Testis (tissue), 3 donors: ENCODE data around the gene COL4A2. TPM values are rescaled to one million over a fixed set of nuclear protein-coding genes. Genes with fewer than 3 reads are reported as not detected.

Experiments
- DNase-seq: peaks from one replicate; pipeline ENCODE4 v3.0.0-alpha.2; 2019
- H3K27ac ChIP-seq, 2 donors: fragments of 200-600 bp; sonication (generic); one replicate each; pipeline ENCODE4 v1.5.1; 2019
- H3K27me3 ChIP-seq: fragments of 200-600 bp; sonication (generic); one replicate; pipeline ENCODE4 v1.5.1; 2019
- H3K36me3 ChIP-seq: fragments of 200-600 bp; sonication (generic); one replicate; pipeline ENCODE4 v1.5.1; 2017; ENCODE audit warnings: low read depth; ENCODE audit errors: missing control alignments
- H3K4me1 ChIP-seq: fragments of 200-600 bp; sonication (generic); one replicate; pipeline ENCODE4 v1.5.1; 2019
- H3K4me3 ChIP-seq, 2 donors: fragments of 200-600 bp; sonication (generic); one replicate each; pipeline ENCODE4 v1.5.1; 2017 to 2019
- H3K9me3 ChIP-seq: fragments of 200-600 bp; sonication (generic); one replicate; pipeline ENCODE4 v1.5.1; 2017
- CTCF ChIP-seq, 3 experiments: fragments of 450-650 bp in 2 of 3; fragments of 200-600 bp in 1 of 3; sonication (generic) in 1 of 3; IDR thresholded peaks; one replicate each; pipeline ENCODE4 v1.5.1; 2016 to 2019; ENCODE audit warnings: antibody characterized with exemption in 3 of 3, mild to moderate bottlenecking in 2 of 3, moderate library complexity in 1 of 3
- POLR2A ChIP-seq: fragments of 450-650 bp; IDR thresholded peaks from one replicate; pipeline ENCODE4 v1.6.1; 2017; ENCODE audit warnings: antibody characterized with exemption, mild to moderate bottlenecking, moderate library complexity
- WGBS, 2 donors: methylation state at CpG; one replicate each; pipeline ENCODE4 v1.1.5; 2018; 5-methylcytosine and 5-hydroxymethylcytosine counted together
- intact Hi-C: fragments of 100-400 bp; cut with DNase I; formaldehyde crosslinking; loops from one replicate; pipeline ENCODE4 v1.15.1; 2023; ENCODE audit warnings: low total_unique reads
- polyA plus RNA-seq: library from polyadenylated mRNA; stranded (reverse); fragments of 350-450 nt; fragmentation: Illumina TruSeq; extraction: RNeasy Lipid Tissue Mini Kit (QIAGEN cat#74804); gene quantifications from one replicate; pipeline ENCODE4 v1.2.3, GENCODE V29; 2014; ENCODE audit warnings: low read depth, low replicate concordance; ENCODE audit not compliant: insufficient read depth
- total RNA-seq, 2 donors: library from RNA; depleted of rRNA; stranded (reverse); fragments of >200 nt; gene quantifications; one replicate each; pipeline ENCODE4 v1.2.3, GENCODE V29; 2016

COL4A2 gene
- total and polyA plus RNA-seq, 3 donors from 2014 or later: 69.1 to 89.9 (median 81.0) TPM

GRCh38 chr13:110364081-110364480 lies 57.0 kb downstream of the COL4A2 start:
- Histone ChIP-seq H3K4me1 (peaks cover 11% of the 10 kb centered on the region), H3K9me3 (no peaks in the 10 kb centered on the region)
- intact Hi-C loops: no loop called here

GRCh38 chr13:110365876-110366275 lies 58.8 kb downstream of the COL4A2 start:
- no peak overlapping the region for H3K4me3 ChIP-seq
- no peaks in the 10 kb centered on the region for H3K9me3 ChIP-seq
- TF ChIP-seq POLR2A (no peak), CTCF (IDR thresholded peaks at IDR 0.05) (no peak)
- 84 to 95% methylated on average over 3 of the region's 3 CpGs for WGBS, 2 donors
- H3K27ac ChIP-seq: no peak overlapping the region
- DNase-seq: no peak
- intact Hi-C loops: no loop called here
- no peaks in the 10 kb centered on the region for H3K36me3 ChIP-seq
- peaks cover 8% of the 10 kb centered on the region for H3K4me1 ChIP-seq
- no peaks in the 10 kb centered on the region for H3K27me3 ChIP-seq

More at GRCh38 chr13:110364081-110364480, 57.0 kb downstream of the COL4A2 start:
- no peak overlapping the region for H3K4me3 ChIP-seq
- no peak overlapping the region for H3K27ac ChIP-seq
- H3K27me3 ChIP-seq: no peaks in the 10 kb centered on the region
- no peak for DNase-seq
- TF ChIP-seq POLR2A (no peak), CTCF (IDR thresholded peaks at IDR 0.05) (no peak)
- 81 to 88% methylated on average over 5 of the region's 5 CpGs for WGBS, 2 donors
- no peaks in the 10 kb centered on the region for H3K36me3 ChIP-seq

GRCh38 chr13:110366733-110367132 lies 59.6 kb downstream of the COL4A2 start:
- no peak for DNase-seq
- no peak overlapping the region for H3K4me3 ChIP-seq
- no peak overlapping the region for H3K27ac ChIP-seq
- WGBS, 2 donors: 80 to 87% methylated on average over 3 of the region's 3 CpGs
- H3K9me3 ChIP-seq: no peaks in the 10 kb centered on the region
- H3K4me1 ChIP-seq: peaks cover 5% of the 10 kb centered on the region
- H3K36me3 ChIP-seq: no peaks in the 10 kb centered on the region
- TF ChIP-seq POLR2A (no peak), CTCF (IDR thresholded peaks at IDR 0.05) (no peak)
- intact Hi-C loops: no loop called here
- no peaks in the 10 kb centered on the region for H3K27me3 ChIP-seq

GRCh38 chr13:110367620-110368019 lies 60.5 kb downstream of the COL4A2 start:
- no peaks in the 10 kb centered on the region for H3K9me3 ChIP-seq
- no peak for TF ChIP-seq POLR2A
- TF ChIP-seq CTCF (IDR thresholded peaks at IDR 0.05): no peak
- no peaks in the 10 kb centered on the region for H3K27me3 ChIP-seq
- H3K4me3 ChIP-seq: no peak overlapping the region
- peaks cover 10% of the 10 kb centered on the region for H3K4me1 ChIP-seq
- H3K36me3 ChIP-seq: no peaks in the 10 kb centered on the region
- intact Hi-C loops: no loop called here
- no peak overlapping the region for H3K27ac ChIP-seq
- 57 to 85% methylated on average over 4 of the region's 4 CpGs for WGBS, 2 donors
- DNase-seq: no peak

GRCh38 chr13:110368408-110368807 lies 61.3 kb downstream of the COL4A2 start:
- Histone ChIP-seq H3K9me3 (no peaks in the 10 kb centered on the region), H3K4me3 (no peak overlapping the region), H3K36me3 (no peaks in the 10 kb centered on the region), H3K27me3 (no peaks in the 10 kb centered on the region), H3K4me1 (peaks cover 10% of the 10 kb centered on the region), H3K27ac (no peak overlapping the region)
- intact Hi-C loops: no loop called here
- no peak for DNase-seq
- WGBS, 2 donors: 57 to 83% methylated on average over 2 of the region's 2 CpGs
- TF ChIP-seq CTCF (IDR thresholded peaks at IDR 0.05) (no peak), POLR2A (no peak)
